CD8-positive, alpha-beta memory T cell (primary cell): Measurements from ENCODE around the gene PCED1A. TPM values are rescaled to one million over a fixed set of nuclear protein-coding genes. Genes with fewer than 3 reads are reported as not detected.
"Not testable (repeated sequence)": the region's sequence is repeated elsewhere in the genome, so short reads cannot be mapped to it uniquely, and the experiment has no call there.

Source experiments
- CTCF ChIA-PET: fragments of 350-600 bp; sonication (Branson Sonifier 250); formaldehyde crosslinking; loops from one replicate; lab custom pipeline; 2021; ENCODE audit warnings: antibody characterized with exemption; lab: Charles Lee
- POLR2A ChIA-PET: fragments of 350-600 bp; sonication (Branson Sonifier 250); formaldehyde crosslinking; loops from one replicate; lab custom pipeline; 2021; ENCODE audit warnings: antibody characterized with exemption; lab: Charles Lee
- DNase-seq, 5 donors: peaks; one replicate each; pipeline versions ENCODE4 v3.0.0 to v3.0.0-alpha.2; 2020 to 2022; ENCODE audit warnings: mixed read lengths in 1 of 5
- H3K27ac ChIP-seq: one replicate; pipeline ENCODE4 v1.7.0; 2013; ENCODE audit warnings: low read depth, mild to moderate bottlenecking, low read length, moderate library complexity
- H3K27me3 ChIP-seq: 2 replicates; pipeline ENCODE4 v1.7.0; 2013; ENCODE audit warnings: low read length, mild to moderate bottlenecking; ENCODE audit not compliant: insufficient read depth, poor library complexity, severe bottlenecking
- H3K36me3 ChIP-seq: 2 replicates; pipeline ENCODE4 v1.7.0; 2013; ENCODE audit warnings: mild to moderate bottlenecking, low read length, moderate library complexity; ENCODE audit not compliant: insufficient read depth
- H3K4me1 ChIP-seq: 2 replicates; pipeline ENCODE4 v1.7.0; 2013; ENCODE audit warnings: mild to moderate bottlenecking, low read length, moderate library complexity; ENCODE audit not compliant: insufficient read depth
- H3K4me3 ChIP-seq: 2 replicates; pipeline ENCODE4 v1.7.0; 2013; ENCODE audit warnings: mild to moderate bottlenecking, low read length
- H3K9me3 ChIP-seq: 2 replicates; pipeline ENCODE4 v1.7.0; 2013; ENCODE audit warnings: mild to moderate bottlenecking, low read length
- H3K27ac Mint-ChIP-seq, 8 donors: one replicate each; pipeline ENCODE4 v1.8.0; 2020 to 2021; ENCODE audit warnings: mixed read lengths in 8 of 8, mild to moderate bottlenecking in 6 of 8, inconsistent platforms in 3 of 8, moderate library complexity in 3 of 8
- H3K27me3 Mint-ChIP-seq, 2 donors: one replicate each; pipeline ENCODE4 v1.8.0; 2020 to 2021; ENCODE audit warnings: mixed read lengths in 2 of 2, mild to moderate bottlenecking in 1 of 2, moderate library complexity in 1 of 2
- H3K36me3 Mint-ChIP-seq, 3 donors: one replicate each; pipeline ENCODE4 v1.8.0; 2020 to 2021; ENCODE audit warnings: mixed read lengths in 3 of 3, inconsistent platforms in 1 of 3, mild to moderate bottlenecking in 1 of 3
- H3K4me1 Mint-ChIP-seq, 3 donors: one replicate each; pipeline ENCODE4 v1.8.0; 2020 to 2021; ENCODE audit warnings: mixed read lengths in 3 of 3, inconsistent platforms in 1 of 3, mild to moderate bottlenecking in 1 of 3
- H3K4me3 Mint-ChIP-seq, 7 donors: one replicate each; pipeline ENCODE4 v1.8.0; 2020 to 2021; ENCODE audit warnings: mixed read lengths in 7 of 7, mild to moderate bottlenecking in 6 of 7, moderate library complexity in 4 of 7, inconsistent platforms in 2 of 7
- H3K9me3 Mint-ChIP-seq, 5 donors: one replicate each; pipeline ENCODE4 v1.8.0; 2020 to 2022; ENCODE audit warnings: mixed read lengths in 5 of 5, mild to moderate bottlenecking in 3 of 5, moderate library complexity in 2 of 5, inconsistent platforms in 1 of 5
- polyA plus RNA-seq: library from polyadenylated mRNA; unstranded; fragments of 300-500 nt; fragmentation: Illumina TruSeq; gene quantifications from one replicate; pipeline ENCODE4 v1.2.3, GENCODE V29; 2021
- total RNA-seq, 2 experiments: library from RNA; stranded (reverse); gene quantifications; one replicate each; pipeline ENCODE4 v1.2.3, GENCODE V29; 2021

The PCED1A gene
- total and polyA plus RNA-seq, 3 experiments from 2014 or later = 20.2 to 34.0 (median 30.8) TPM

DNA sequence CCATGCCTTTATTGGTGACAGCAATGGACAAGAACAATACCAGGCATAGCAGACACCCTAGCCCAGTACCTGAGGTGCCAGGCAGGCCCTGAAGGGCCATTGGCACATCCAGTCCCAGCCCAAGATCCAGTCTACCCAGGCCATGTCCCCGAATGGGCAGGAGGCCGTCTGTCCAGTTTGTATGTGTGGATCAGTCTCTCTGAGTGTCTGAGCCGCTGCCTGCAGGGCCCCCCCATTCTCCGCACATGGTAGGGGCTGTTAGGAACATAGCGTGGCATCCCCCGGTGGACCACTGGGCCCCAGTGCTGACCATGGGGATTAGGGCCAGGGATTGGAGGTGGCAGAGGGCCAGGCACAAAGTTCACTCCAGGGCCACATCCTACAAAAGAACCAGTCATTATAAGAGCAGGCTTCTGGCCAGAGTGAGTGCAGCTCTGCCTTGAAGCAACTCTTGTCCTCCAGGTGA lies 5.1 kb downstream of the PCED1A start:
- H3K27me3 ChIP-seq = no peaks in the 10 kb centered on the region
- no peak overlapping the region for H3K27ac ChIP-seq
- H3K4me1 ChIP-seq = peaks cover 12% of the 10 kb centered on the region
- DNase-seq = no peak
- Mint-ChIP-seq H3K9me3 (no peaks in the 10 kb centered on the region), H3K4me1 (peaks cover 13 to 28% (median 16%) of the 10 kb centered on the region in 3 donors), H3K36me3 (peaks cover 0 to 23% (median 15%) of the 10 kb centered on the region in 3 donors), H3K27me3 (no peaks in the 10 kb centered on the region), H3K4me3 (no peak overlapping the region), H3K27ac (peak overlapping the region in 1 of 8 donors; percentile 56)
- ChIA-PET POLR2A (no interaction called here), CTCF (interaction anchor here (0.6 kb wide), 1 partner anchor 20 kb away, joined by 3 read pairs; no protein-coding TSS in a partner anchor)
- H3K9me3 ChIP-seq = no peaks in the 10 kb centered on the region
- H3K4me3 ChIP-seq = no peak overlapping the region
- H3K36me3 ChIP-seq = no peaks in the 10 kb centered on the region

DNA sequence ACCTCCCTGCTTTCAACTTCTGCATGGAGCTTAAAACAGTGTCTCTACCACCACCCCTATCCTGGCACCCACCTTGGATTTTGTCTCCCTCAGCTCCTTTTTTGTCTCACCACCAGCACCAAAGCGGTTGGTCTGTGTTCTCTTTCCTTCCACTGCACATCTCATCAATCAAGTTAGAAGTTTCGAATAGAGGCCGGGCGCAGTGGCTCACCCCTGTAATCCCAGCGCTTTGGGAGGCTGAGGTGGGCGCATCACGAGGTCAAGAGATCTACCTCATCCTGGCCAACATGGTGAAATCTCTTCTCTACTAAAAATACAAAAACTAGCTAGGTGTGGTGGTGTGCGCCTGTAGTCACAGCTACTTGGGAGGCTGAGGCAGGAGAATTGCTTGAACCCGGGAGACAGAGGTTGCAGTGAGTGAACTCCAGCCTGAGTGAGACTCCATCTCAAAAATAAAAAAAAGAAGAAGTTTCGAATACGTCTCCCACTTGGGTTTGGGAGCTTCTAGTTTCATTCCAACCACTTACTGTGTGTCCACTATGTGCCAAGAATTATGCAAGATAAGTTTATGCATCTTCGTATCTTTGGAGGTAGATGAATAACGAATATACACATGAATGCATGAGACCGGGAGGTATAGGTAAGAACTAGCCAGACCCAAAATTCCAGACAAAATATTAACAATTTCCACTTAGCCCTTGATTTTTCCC lies 5.9 kb downstream of the PCED1A start:
- Histone ChIP-seq H3K27ac (no peak overlapping the region), H3K4me1 (peaks cover 6% of the 10 kb centered on the region), H3K4me3 (no peak overlapping the region), H3K27me3 (no peaks in the 10 kb centered on the region), H3K9me3 (no peaks in the 10 kb centered on the region), H3K36me3 (no peaks in the 10 kb centered on the region)
- ChIA-PET CTCF (interaction anchor here (0.6 to 1.5 kb wide), 2 partner anchors 17 to 20 kb away, joined by 3 to 5 read pairs; no protein-coding TSS in a partner anchor), POLR2A (no interaction called here)
- Mint-ChIP-seq H3K36me3 (peaks cover 0 to 23% (median 15%) of the 10 kb centered on the region in 3 donors), H3K4me1 (peaks cover 11 to 24% (median 14%) of the 10 kb centered on the region in 3 donors), H3K9me3 (no peaks in the 10 kb centered on the region), H3K4me3 (peak overlapping the region in 1 of 7 donors; percentile 8), H3K27me3 (peaks cover 0 to 1% of the 10 kb centered on the region in 2 donors), H3K27ac (peak overlapping the region in 3 of 8 donors; percentile 6 to 82 (median 21))
- DNase-seq = no peak

DNA sequence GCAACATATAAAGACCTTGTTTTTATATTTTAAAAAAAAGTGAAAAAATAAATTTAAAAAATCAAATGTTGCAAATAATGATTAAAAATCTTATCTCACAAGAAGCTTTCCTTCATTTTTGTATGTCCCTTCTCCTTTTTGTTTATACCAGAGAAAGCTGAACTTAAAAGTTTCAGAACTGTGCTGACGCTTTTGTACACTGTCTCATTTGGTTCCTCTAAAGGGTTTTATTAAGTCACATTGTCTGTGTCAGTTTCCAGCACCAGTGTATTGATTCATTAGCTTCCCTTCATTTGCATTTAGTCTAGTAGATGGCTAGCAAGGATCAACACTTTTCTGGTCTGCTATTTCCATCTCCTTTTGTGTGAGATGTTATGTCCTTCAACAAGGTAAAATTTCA lies 6.7 kb downstream of the PCED1A start:
- Histone ChIP-seq H3K27me3 (no peaks in the 10 kb centered on the region), H3K4me3 (no peak overlapping the region), H3K36me3 (no peaks in the 10 kb centered on the region), H3K27ac (no peak overlapping the region), H3K4me1 (no peaks in the 10 kb centered on the region), H3K9me3 (no peaks in the 10 kb centered on the region)
- H3K27ac Mint-ChIP-seq = peak overlapping the region in 2 of 8 donors; percentile 1 to 80
- H3K4me3 Mint-ChIP-seq = peak overlapping the region in 1 of 7 donors; percentile 8
- peaks cover 0 to 21% (median 15%) of the 10 kb centered on the region in 3 donors for H3K36me3 Mint-ChIP-seq
- peaks cover 5 to 18% (median 8%) of the 10 kb centered on the region in 3 donors for H3K4me1 Mint-ChIP-seq
- DNase-seq = no peak
- no peaks in the 10 kb centered on the region for H3K9me3 Mint-ChIP-seq
- ChIA-PET CTCF (interaction anchor here (1.5 kb wide), 1 partner anchor 17 kb away, joined by 5 read pairs; no protein-coding TSS in a partner anchor), POLR2A (no interaction called here)
- H3K27me3 Mint-ChIP-seq = peaks cover 3 to 7% of the 10 kb centered on the region in 2 donors

DNA sequence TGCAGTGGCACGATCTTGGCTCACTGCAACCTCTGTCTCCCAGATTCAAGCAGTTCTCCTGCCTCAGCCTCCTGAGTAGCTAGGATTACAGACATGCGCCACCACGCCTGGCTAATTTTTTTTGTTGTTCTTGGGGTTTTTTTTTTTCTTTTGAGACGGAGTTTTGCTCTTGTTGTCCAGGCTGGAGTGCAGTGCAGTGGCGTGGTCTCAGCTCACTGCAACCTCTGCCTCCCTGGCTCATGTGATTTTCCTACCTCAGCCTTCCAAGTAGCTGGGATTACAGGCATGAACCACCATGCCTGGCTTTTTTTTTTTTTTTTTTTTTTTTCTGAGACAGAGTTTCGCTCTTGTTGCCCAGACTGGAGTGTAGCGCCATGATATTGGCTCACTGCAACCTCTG lies 9.2 kb downstream of the PCED1A start:
- H3K4me3 ChIP-seq, DNase-seq, H3K27ac Mint-ChIP-seq, H3K9me3 ChIP-seq, H3K4me1 ChIP-seq, CTCF ChIA-PET, H3K36me3 ChIP-seq, H3K4me3 Mint-ChIP-seq, H3K27ac ChIP-seq, H3K27me3 ChIP-seq, H3K9me3 Mint-ChIP-seq, H3K36me3 Mint-ChIP-seq: not testable (repeated sequence)
- peaks cover 6 to 28% of the 10 kb centered on the region in 2 donors for H3K27me3 Mint-ChIP-seq
- POLR2A ChIA-PET = interaction anchor here (0.7 kb wide), 1 partner anchor 31 kb away, joined by 4 read pairs; no protein-coding TSS in a partner anchor
- H3K4me1 Mint-ChIP-seq = peaks cover 9 to 13% (median 12%) of the 10 kb centered on the region in 3 donors

DNA sequence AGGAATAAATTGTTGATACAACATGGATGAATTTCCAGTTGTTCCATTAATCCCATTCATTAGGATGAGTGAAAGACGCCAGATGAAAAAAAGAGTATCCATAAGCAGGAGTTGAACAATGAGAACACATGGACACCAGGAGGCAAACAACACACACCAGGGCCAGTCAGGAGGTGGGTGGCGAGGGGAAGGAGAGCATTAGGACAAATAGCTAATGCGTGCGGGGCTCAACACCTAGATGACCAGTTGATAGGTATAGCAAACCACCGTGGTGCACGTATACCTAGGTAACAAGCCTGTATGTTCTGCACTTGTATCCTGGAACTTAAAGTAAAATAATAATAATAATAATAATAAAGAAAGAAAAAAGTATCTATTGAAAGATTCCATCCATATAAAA lies 11.1 kb downstream of the PCED1A start:
- H3K27ac Mint-ChIP-seq = no peak overlapping the region
- H3K27me3 ChIP-seq = peaks cover 5% of the 10 kb centered on the region
- H3K4me3 ChIP-seq = no peak overlapping the region
- DNase-seq = no peak
- CTCF ChIA-PET = no interaction called here
- peaks cover 6 to 34% of the 10 kb centered on the region in 2 donors for H3K27me3 Mint-ChIP-seq
- H3K4me3 Mint-ChIP-seq = no peak overlapping the region
- H3K4me1 ChIP-seq = peaks cover 13% of the 10 kb centered on the region
- H3K36me3 Mint-ChIP-seq = peaks cover 0 to 3% (median 0%) of the 10 kb centered on the region in 3 donors
- no peaks in the 10 kb centered on the region for H3K36me3 ChIP-seq
- H3K27ac ChIP-seq = no peak overlapping the region
- H3K9me3 Mint-ChIP-seq = no peaks in the 10 kb centered on the region
- peaks cover 15 to 21% (median 19%) of the 10 kb centered on the region in 3 donors for H3K4me1 Mint-ChIP-seq
- POLR2A ChIA-PET = no interaction called here
- no peaks in the 10 kb centered on the region for H3K9me3 ChIP-seq

DNA sequence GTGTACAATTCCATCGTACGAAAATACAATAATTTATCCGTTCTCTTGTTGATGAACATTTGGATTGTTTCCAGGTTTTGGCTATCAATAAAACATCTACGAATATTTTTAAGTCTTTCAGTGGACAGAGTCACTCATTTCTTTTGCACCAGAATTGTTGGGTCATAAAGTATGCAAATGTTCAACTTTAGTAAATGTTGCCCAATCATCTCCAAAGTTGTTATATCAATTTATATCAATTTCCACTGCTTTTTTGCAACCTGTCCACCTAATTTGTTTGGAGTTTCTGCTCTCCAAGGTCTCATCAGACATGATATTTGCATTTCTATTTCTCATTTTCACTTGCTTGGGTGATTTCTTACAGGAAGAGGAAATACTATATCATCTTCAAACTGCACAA lies 13.8 kb downstream of the PCED1A start:
- Mint-ChIP-seq H3K4me3 (peak overlapping the region in 2 of 7 donors; percentile 16 to 52), H3K27me3 (peaks cover 7 to 39% of the 10 kb centered on the region in 2 donors), H3K27ac (no peak overlapping the region), H3K36me3 (no peaks in the 10 kb centered on the region), H3K4me1 (peaks cover 18 to 25% (median 24%) of the 10 kb centered on the region in 3 donors), H3K9me3 (no peaks in the 10 kb centered on the region)
- POLR2A ChIA-PET = no interaction called here
- Histone ChIP-seq H3K4me3 (no peak overlapping the region), H3K27ac (no peak overlapping the region), H3K9me3 (no peaks in the 10 kb centered on the region), H3K4me1 (peaks cover 14% of the 10 kb centered on the region), H3K36me3 (no peaks in the 10 kb centered on the region), H3K27me3 (peaks cover 5% of the 10 kb centered on the region)
- CTCF ChIA-PET = no interaction called here
- DNase-seq = no peak

DNA sequence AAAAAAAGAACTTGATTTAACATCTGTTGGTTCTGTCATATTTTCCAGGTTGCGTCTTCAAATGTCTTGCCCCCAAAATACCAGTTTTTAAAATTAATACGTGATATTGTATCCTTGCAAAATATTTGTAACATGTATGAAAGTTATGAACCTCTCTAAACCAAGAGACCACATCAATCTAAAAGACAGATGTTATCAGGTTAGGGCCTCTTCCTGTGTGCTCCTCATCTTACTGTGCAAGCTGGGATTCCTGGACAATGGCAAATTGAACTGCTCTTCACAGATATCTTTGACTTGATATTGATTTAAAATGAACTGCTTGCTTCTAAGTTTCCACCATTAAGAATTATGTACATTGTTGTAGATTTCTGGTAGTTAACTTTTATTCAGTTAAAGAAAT lies 14.7 kb downstream of the PCED1A start:
- POLR2A ChIA-PET = no interaction called here
- no peaks in the 10 kb centered on the region for H3K36me3 Mint-ChIP-seq
- H3K27me3 ChIP-seq = peaks cover 5% of the 10 kb centered on the region
- H3K4me1 Mint-ChIP-seq = peaks cover 21 to 29% (median 28%) of the 10 kb centered on the region in 3 donors
- no peak overlapping the region for H3K27ac ChIP-seq
- H3K4me3 Mint-ChIP-seq = peak overlapping the region; percentile 12 to 69 (median 49)
- H3K9me3 Mint-ChIP-seq = no peaks in the 10 kb centered on the region
- CTCF ChIA-PET = no interaction called here
- DNase-seq = peak in 2 of 5 donors; percentile 22 to 28
- H3K36me3 ChIP-seq = no peaks in the 10 kb centered on the region
- peaks cover 17% of the 10 kb centered on the region for H3K4me1 ChIP-seq
- peak overlapping the region in 2 of 8 donors; percentile 13 to 76 for H3K27ac Mint-ChIP-seq
- no peak overlapping the region for H3K4me3 ChIP-seq
- H3K9me3 ChIP-seq = no peaks in the 10 kb centered on the region
- H3K27me3 Mint-ChIP-seq = peaks cover 9 to 42% of the 10 kb centered on the region in 2 donors

DNA sequence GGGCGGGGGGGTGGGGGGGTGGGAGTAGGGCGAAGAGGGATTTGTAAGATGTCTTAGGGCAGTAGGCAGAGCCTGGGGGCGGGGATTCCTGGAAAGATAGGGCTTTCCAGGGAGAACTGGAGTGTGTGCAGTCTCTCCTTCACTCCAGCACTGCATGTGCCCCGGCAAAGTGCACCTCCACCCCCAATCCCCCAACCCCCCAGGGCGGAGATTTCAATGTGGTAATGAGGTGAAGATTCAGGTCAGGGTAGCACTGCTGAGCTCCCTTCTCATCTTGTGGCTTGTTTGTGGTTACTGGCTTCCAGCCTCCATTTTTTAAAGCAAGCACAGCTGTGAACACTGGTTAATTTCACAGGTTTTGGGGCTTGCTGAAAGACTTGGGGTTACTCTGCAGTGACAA lies 18.4 kb downstream of the PCED1A start:
- Mint-ChIP-seq H3K27ac (peak overlapping the region in 1 of 8 donors; percentile 10), H3K36me3 (no peaks in the 10 kb centered on the region), H3K4me3 (peak overlapping the region in 6 of 7 donors; percentile 56 to 83 (median 70)), H3K27me3 (peaks cover 11 to 29% of the 10 kb centered on the region in 2 donors), H3K4me1 (peaks cover 27 to 34% (median 32%) of the 10 kb centered on the region in 3 donors), H3K9me3 (no peaks in the 10 kb centered on the region)
- no peaks in the 10 kb centered on the region for H3K9me3 ChIP-seq
- H3K4me3 ChIP-seq = no peak overlapping the region
- DNase-seq = peak; percentile 32 to 74 (median 69)
- no peak overlapping the region for H3K27ac ChIP-seq
- peaks cover 17% of the 10 kb centered on the region for H3K4me1 ChIP-seq
- POLR2A ChIA-PET = interaction anchor here (0.6 to 1.2 kb wide), 2 partner anchors 30 to 42 kb away, joined by 3 to 5 read pairs; no protein-coding TSS in a partner anchor
- H3K27me3 ChIP-seq = peaks cover 5% of the 10 kb centered on the region
- CTCF ChIA-PET = interaction anchor here (0.7 to 1.2 kb wide), 5 partner anchors 10 to 81 kb away, joined by 3 to 4 read pairs (median 3); partner anchors contain the start of genes PCED1A and VPS16
- no peaks in the 10 kb centered on the region for H3K36me3 ChIP-seq
